ENCODE results near the gene DHRSX.

- TF ChIP-seq CTCF (IDR thresholded peaks at IDR 0.05): no peak
- TF ChIP-seq POLR2A (IDR thresholded peaks at IDR 0.05): no peak
Observed at GRCh38 chrX:2370456-2370855, 130.3 kb downstream of the DHRSX start.
